ENCODE results near the gene EPB41L5.
"Not testable (repeated sequence)": the region's sequence is repeated elsewhere in the genome, so short reads cannot be mapped to it uniquely, and the experiment has no call there.

Gene EPB41L5

GRCh38 chr2:120140866-120141265, 128.0 kb downstream of the EPB41L5 start:
- DNase-seq (ENCODE audit: extremely low read depth in 1 of 2, low read depth in 1 of 2) = no peak

DNA sequence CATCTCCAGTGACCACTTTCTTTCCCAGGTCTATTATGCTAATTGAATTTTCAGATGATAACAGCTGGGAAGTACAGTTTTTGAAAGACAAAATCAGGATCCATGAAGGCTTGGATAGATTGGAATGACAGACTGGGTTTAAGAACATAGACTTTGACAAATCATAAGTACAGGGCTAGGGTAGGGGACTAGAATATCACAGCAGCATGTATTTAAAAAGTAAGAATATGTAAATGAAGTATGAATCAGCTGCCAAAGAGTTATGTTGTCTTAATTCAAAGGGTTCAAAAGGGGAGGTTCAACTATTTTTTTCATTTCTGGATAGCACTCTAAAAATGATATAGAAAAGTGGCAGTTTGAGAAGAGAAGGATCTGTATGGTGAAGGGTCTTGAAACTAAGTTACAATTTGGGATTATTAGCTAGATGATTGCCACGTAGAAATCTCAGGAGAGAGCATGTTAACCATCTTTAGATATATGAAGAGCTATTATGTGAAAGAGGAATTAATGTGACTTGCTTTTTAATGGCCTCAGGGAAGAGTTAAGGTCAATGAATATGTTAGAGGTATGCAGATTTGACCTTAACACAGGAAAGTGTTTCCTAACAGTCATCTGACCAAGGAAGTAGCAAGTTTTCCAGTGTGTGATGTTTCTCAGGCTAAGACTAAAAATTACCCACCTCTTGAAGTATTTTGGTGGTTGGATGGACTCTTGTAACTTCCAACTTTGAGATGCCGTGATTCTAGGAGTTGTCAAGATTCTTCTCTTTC, 128.6 kb downstream of the EPB41L5 start:
- no peak for DNase-seq (ENCODE audit: extremely low read depth in 1 of 2, low read depth in 1 of 2)

GRCh38 chr2:120142528-120143219, 129.8 kb downstream of the EPB41L5 start:
- no peak for DNase-seq (ENCODE audit: extremely low read depth in 1 of 2, low read depth in 1 of 2)

DNA sequence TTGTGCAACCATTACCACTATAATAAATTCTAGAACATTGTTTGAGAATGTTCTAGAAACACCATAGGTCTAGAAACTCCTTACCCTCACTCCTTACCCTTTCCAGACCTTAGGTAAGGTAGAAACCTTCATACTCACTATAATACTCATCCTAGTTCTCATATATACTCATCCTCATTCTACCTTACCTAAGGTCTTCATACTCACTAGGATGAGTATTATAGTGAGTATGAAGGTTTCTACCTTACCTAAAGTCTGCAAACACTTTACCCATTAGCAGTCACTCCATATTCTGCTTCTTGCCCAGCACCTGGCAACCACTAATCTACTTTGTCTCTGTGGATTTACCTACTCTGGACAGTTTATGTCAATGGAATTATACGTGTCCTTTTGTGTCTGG, 135.4 kb downstream of the EPB41L5 start:
- no peak for DNase-seq (ENCODE audit: extremely low read depth in 1 of 2, low read depth in 1 of 2)

GRCh38 chr2:120148669-120149068, 135.8 kb downstream of the EPB41L5 start:
- DNase-seq (ENCODE audit: extremely low read depth in 1 of 2, low read depth in 1 of 2) = no peak

GRCh38 chr2:120149406-120149805, 136.5 kb downstream of the EPB41L5 start:
- no peak for DNase-seq (ENCODE audit: extremely low read depth in 1 of 2, low read depth in 1 of 2)

GRCh38 chr2:120150040-120150482, 137.2 kb downstream of the EPB41L5 start:
- DNase-seq (ENCODE audit: extremely low read depth in 1 of 2, low read depth in 1 of 2) = no peak

DNA sequence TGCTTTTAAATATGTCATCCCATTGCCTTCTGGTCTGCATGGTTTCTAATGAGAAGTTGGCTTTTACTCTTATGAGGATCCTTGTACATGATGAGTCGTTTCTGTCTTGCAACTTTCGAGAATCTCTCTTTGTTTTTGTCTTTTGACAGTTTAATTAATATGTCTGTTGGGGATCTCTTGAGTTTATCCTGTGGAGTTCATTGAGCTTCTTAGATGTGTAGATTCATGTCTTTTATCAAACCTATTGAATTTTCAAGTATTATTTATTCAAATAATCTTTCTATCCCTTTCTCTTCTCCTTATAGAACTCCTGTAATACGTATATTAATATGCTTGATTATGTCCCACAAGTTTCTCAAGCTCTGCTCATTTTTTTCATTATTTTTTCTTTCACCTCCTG, 142.4 kb downstream of the EPB41L5 start:
- DNase-seq (ENCODE audit: extremely low read depth in 1 of 2, low read depth in 1 of 2) = no peak

- DNase-seq (ENCODE audit: extremely low read depth in 1 of 2, low read depth in 1 of 2) = not testable (repeated sequence)
These were observed 145.8 kb downstream of the EPB41L5 start for GRCh38 chr2:120158658-120159057.

DNA sequence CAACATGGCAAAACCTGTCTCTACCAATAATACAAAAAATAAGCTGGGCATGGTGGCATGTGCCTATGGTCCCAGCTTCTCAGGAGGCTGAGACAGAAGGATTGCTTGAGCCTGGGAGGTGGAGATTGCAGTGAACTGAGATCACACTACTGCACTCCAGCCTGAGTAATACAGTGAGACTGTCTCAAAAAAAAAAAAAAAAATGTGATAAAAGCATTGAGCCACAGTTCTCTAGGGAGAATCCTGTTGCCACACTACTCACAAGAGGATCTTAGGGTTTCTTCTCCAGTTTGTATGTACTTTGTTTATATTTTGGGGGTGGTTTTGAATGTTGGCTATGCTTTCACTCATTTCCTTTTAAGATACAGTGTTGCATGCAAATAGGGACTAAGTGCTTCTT, 148.3 kb downstream of the EPB41L5 start:
- DNase-seq (ENCODE audit: extremely low read depth in 1 of 2, low read depth in 1 of 2) = no peak

GRCh38 chr2:120162716-120163115, 149.8 kb downstream of the EPB41L5 start:
- no peak for DNase-seq (ENCODE audit: extremely low read depth in 1 of 2, low read depth in 1 of 2)

DNA sequence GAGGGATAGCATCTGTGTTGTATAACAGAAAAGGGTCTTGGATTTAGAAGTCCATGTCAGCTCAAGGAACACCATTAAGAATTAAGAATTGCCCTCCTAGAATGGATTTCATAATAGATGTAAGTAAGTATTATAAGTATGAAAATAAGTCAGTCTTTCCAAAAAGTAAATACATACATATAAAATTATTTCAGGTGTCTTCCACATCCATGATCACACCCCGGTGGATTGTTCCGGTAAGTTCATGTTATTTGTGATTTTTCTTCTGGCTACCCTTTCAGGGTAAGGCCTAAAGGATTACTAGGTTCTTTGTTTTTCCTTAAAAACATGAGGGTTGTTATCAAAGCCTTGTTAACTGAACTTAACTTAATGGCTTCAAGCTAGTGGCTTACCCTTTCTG, 154.4 kb downstream of the EPB41L5 start:
- DNase-seq (ENCODE audit: extremely low read depth in 1 of 2, low read depth in 1 of 2) = no peak

DNA sequence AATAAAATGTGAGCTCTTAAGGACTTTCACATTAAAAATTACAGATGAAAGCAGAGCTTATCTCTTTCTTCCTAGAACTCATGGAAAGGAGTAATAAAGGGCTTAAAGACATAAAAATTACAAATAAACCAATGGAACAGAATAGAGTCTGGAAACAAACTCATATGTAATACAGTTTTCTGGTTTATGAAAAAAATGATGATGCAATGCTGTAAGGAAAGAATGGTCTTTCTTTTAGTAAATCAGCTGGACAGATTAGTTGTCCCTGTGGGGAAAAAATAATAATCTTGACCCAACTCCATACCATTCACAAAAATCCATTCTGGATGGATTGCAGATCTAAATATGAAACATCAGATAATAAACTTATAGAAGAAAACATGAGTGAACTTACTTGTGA, 156.1 kb downstream of the EPB41L5 start:
- DNase-seq (ENCODE audit: extremely low read depth in 1 of 2, low read depth in 1 of 2) = no peak

DNA sequence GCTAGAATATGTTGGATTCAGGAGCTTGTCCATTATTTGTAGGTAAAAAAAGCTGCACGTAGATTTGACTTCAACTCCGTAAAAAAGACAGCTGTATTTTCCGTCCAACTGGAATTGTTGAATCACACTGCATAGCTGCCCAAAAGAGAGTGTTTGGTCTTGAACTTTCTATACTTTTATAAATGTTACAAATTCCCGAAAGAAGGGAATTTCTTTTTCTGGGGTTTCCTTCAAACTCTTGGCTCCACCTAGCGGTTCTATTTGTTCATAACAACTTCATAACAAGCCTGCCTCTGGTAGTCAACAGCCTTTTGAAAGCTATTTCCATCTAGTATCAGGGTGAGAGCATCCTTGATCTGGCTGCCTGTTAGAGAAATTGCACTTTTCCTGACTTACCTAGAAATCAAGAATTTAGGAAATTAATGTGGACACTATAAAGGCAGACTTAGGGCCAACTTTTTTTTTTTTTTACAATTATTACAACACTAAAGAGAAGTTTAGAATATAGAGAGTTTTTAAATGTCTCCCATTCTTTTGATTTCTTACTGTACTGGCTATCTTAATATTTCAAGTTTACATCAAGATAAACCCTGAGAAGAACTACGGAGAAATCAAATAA, 162.2 kb downstream of the EPB41L5 start:
- DNase-seq (ENCODE audit: extremely low read depth in 1 of 2, low read depth in 1 of 2) = no peak

- DNase-seq (ENCODE audit: extremely low read depth in 1 of 2, low read depth in 1 of 2) = no peak
These were observed 163.6 kb downstream of the EPB41L5 start for GRCh38 chr2:120176526-120176925.

- peak; percentile 55 to 71 for DNase-seq (ENCODE audit: extremely low read depth in 1 of 2, low read depth in 1 of 2)
These were observed 164.2 kb downstream of the EPB41L5 start for GRCh38 chr2:120177001-120177621.

- DNase-seq (ENCODE audit: extremely low read depth in 1 of 2, low read depth in 1 of 2) = no peak
These were observed 165.1 kb downstream of the EPB41L5 start for GRCh38 chr2:120177973-120178372.

DNA sequence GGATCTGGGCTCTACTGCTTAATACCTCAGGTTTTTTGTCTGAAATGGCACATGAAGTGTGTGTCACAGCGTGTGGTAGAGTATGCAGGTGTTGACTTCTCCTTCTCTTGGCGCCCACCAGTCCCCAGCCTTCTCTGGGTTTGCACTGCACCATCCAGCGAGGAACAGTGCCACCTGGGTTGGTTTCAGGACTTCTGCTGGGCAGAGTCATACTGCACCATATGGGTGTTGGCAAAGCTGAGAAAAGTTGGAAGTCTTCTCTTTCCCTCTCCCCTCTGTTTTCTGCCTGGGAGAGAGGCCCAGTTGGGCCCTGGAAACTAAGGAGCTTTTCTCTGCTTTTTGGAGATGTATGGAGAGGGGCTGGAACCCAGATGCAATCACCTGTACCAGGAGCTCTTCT, 166.5 kb downstream of the EPB41L5 start:
- no peak for DNase-seq (ENCODE audit: extremely low read depth in 1 of 2, low read depth in 1 of 2)

DNA sequence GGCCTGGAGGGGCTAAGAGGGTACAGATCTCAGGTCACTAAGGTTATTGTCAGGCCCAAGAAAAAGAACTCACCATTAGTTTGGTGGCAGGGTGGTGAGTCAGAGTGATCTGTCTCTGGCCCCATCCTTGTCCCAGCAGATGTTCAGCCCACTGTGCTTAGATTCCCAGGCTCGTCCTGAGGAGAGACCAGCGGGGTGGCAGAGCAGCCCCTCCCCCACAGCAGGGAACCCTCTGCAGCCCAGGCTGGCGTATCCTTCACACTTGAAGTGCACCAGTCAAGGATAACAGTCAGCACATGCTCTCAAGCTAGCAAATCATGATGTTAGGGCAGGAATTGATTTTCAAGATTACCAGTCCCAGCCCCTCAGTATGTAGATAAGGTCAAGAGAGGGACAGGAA, 167.2 kb downstream of the EPB41L5 start:
- no peak for DNase-seq (ENCODE audit: extremely low read depth in 1 of 2, low read depth in 1 of 2)

DNA sequence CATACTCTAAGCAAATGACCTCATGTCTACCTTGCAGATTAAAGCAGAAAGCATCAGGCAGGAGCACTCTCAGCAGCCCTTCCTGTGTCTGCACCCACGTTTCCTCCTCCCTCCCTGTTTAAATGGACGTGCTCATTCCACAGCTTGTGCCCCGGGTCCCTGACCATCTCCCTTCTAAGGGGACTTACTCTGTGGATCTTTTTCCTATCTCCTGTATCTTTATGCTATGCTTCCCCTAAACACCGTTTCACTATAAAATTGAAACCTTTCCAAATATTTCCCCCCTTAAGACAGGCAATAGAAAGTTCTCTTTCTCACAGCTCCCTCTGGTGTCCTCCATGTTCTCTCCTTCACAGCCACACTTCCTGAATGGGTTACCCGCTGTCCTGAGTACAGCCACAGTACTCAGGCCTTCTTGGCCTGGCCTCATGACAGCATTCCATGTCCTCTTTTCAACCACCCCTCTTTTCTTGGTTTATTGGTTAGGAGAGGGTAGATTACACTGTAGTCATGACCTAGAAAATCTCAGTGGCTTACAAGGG, 169.2 kb downstream of the EPB41L5 start:
- no peak for DNase-seq (ENCODE audit: extremely low read depth in 1 of 2, low read depth in 1 of 2)

- DNase-seq (ENCODE audit: extremely low read depth in 1 of 2, low read depth in 1 of 2) = no peak
These were observed 176.3 kb downstream of the EPB41L5 start for GRCh38 chr2:120189189-120189588.
